Activated naive CD4-positive, alpha-beta T cell treated with anti-CD3 and anti-CD28 coated beads, Interleukin-2, amount 50 U/mL, for 16 hours (primary cell): Measurements from ENCODE around the gene ANKRD9.

Experiments
- DNase-seq: peaks from one replicate; pipeline ENCODE4 v3.0.0-alpha.2; 2020

Gene ANKRD9

DNA sequence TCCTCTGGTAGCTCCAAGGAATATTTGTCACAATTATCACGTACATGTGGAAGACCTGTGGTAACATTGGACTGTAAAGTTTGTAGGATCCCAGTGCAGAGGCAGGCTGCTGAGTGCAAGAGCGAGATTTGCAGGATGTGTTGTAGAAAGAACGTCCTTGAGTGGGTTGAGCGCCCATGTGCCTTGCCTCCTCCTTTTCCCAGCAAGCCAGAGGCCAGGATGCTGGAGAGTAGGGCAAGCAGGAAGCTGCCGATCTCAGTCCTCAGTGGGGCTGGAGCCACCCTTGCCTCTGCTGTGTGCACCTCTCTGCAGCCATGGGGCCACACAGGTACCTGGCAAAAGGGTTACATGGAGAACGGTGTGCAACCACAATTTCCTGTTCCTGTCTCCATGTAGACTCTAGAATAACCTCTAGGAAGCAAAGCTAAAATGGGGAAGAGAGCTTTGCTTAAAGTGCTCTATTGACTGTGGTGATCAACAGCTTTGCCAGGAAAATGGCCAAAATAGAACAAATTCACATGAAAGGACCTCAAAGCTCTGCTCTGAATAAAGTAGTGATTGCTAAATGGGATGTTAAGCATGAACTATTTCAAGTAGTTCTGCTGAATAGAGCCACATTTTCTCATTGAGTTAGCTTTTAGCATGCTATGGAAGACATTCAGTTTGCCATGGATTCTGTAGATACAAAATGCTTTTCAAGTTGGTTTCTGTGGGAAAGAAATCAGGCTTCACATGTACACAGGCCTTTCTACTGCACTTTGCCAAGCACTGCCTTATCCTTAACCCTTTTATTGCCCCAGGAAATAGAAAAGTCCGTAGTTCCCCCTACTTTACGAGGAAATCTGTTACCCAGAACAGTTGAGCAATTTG lies 37.4 kb downstream of the ANKRD9 start:
- DNase-seq, result no peak

DNA sequence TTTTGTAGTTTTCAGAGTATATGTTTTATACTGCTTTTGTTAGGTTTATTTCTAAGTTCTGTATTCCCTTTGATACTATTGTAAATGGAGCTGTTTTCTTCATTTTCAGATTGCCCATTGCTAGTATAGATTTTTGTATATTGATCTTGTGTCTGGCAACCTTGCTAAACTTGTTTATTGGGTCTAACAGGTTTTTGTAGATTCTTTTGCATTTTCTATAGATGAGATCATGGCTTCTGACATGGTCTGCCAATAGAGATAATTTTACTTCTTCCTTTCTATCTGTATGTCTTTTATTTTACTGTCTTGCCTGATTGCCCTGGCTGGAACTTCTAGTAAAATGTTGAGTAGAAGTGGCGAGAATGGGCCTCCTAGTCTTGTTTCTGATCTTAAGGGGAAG lies 40.3 kb downstream of the ANKRD9 start:
- no peak for DNase-seq

- no peak for DNase-seq
Measured at GRCh38 chr14:102464846-102465341, 44.7 kb downstream of the ANKRD9 start.

DNA sequence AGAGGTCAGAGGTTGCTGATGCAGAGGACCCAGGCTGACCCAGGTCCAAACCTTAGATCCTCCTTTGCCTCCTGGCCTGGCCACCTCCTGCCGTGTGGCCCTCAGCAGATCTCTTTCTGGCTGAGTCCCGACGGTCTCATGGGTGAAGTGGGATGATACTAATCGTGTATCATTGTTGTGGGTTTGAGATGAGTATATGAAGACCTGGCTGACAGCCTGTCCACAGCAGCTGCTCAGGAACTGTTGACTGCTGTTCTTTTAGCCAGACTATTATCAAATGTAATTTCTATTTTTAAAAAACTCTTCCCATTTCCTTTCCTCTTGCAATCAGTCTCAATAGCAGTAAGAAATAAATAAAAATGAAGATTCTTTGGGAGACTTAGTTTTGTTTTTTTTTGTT lies 45.6 kb downstream of the ANKRD9 start:
- no peak for DNase-seq

DNA sequence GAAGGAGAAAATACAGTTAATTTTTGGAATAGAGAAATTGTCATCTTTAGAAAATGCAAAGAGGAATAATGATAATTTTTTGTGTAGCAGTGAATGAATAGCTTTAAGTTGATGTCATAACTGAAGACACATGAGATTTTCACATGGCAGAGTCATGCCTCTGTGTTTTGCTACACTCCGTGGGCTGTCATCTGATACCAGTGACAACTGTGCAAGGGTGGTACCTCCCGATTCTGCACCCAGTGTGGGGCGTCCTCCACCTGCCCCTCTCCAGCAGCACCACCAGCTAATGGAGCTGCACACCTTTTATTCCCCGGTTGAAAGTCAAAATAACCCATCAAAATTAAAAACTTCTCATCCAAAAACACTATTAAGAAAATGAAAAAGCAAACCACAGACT lies 47.2 kb downstream of the ANKRD9 start:
- DNase-seq, result no peak

- no peak for DNase-seq
Measured at GRCh38 chr14:102461490-102462338, 47.9 kb downstream of the ANKRD9 start.

DNA sequence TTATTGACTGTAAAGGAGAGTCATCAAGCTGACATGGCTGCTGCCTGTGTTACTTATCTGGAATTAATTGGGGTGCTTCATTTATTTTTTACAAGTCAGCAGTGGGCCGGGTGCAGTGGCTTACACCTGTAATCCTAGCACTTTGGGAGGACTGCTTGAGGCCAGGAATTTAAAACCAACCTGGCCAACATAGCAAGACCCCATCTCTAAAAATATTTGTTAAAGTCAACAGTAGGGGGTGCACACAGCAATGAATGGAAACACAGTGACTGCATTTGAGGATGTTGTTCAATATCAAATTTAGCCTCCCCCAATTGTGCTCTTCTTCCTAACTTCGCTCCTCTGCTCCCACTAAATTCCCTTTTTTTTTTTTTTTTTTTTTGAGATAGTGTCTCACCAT lies 52.1 kb downstream of the ANKRD9 start:
- DNase-seq, result no peak

DNA sequence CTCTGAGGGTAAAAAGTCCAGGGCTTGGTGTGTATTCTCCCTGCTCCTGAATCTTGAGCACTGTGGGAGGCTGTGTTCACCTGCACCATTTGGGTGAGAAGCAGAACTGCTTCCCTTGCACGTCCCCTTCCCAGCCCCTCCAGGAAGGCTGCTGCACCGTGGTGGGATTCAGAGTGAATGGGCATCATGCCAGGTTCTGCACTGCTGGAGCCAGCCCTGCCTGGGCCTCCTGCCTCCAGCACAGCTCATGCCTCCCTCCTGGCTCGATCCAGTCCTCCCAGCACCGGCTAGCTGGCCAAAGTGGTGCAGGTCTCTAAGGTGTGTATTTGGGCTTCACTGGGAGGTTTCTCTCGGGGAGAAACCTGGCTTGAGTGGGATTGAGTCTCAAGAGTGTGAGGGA lies 54.9 kb downstream of the ANKRD9 start:
- no peak for DNase-seq

DNA sequence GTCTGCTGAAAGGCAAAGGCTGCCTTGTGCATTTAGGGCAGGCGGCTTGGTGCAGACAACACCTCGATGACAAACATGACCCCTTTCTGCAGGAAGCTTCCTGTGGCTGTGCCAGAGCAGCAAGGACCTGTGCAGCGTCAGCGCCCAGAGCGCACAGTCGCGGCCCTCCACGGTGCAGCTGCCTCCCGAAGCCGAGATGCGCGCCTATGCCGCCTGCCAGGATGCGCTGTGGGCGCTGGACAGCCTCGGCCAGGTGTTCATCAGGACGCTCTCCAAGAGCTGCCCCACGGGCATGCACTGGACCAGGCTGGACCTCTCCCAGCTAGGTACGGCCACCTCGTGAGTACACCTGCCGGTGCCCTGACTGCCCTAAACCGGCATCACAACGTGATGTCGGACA lies 57.3 kb downstream of the ANKRD9 start:
- DNase-seq, result no peak
